H1 (cell line): ENCODE results near the gene FAS. TPM values are rescaled to one million over a fixed set of nuclear protein-coding genes. Genes with fewer than 3 reads are reported as not detected.

Experiments used
- CTCF ChIA-PET: fragments of 300-600 bp; sonication (Branson Sonifier 250); formaldehyde crosslinking; loops from one replicate; lab custom pipeline; 2021; ENCODE audit not compliant: partially characterized antibody; lab: Charles Lee
- POLR2A ChIA-PET: fragments of 300-600 bp; sonication (Branson Sonifier 250); formaldehyde crosslinking; loops from one replicate; lab custom pipeline; 2021; ENCODE audit warnings: inconsistent platforms; ENCODE audit not compliant: partially characterized antibody; lab: Charles Lee
- DNase-seq, 2 experiments: peaks; one replicate each; pipeline versions ENCODE4 v3.0.0 to v3.0.0-alpha.2; 2010 to 2022; ENCODE audit warnings: low spot score in 2 of 2, low read depth in 1 of 2, mixed read lengths in 1 of 2
- FAIRE-seq: peaks from 2 replicates; lab custom pipeline; 2011; peaks lifted over from hg19 to GRCh38; lab: Jason Lieb, UNC
- H2AFZ ChIP-seq: 2 replicates; pipeline ENCODE4 v1.8.1; 2012; ENCODE audit warnings: low read length, inconsistent platforms
- H2AK5ac ChIP-seq: 2 replicates; pipeline ENCODE4 v1.6.1; 2013; ENCODE audit warnings: low read depth, low read length
- H2BK120ac ChIP-seq: replicated peaks from 2 replicates; pipeline ENCODE3; 2013; ENCODE audit warnings: low read depth, low read length, inconsistent platforms
- H2BK12ac ChIP-seq: 2 replicates; pipeline ENCODE4 v1.6.1; 2013; ENCODE audit warnings: low read depth, low read length
- H2BK15ac ChIP-seq: 2 replicates; pipeline ENCODE4 v1.6.1; 2013; ENCODE audit warnings: low read length
- H2BK20ac ChIP-seq: 2 replicates; pipeline ENCODE4 v1.6.1; 2013; ENCODE audit warnings: low read length
- H2BK5ac ChIP-seq: 2 replicates; pipeline ENCODE4 v1.6.1; 2013; ENCODE audit warnings: low read depth, low read length
- H3K14ac ChIP-seq: 2 replicates; pipeline ENCODE4 v1.6.1; 2013; ENCODE audit warnings: inconsistent platforms; ENCODE audit not compliant: insufficient read length
- H3K18ac ChIP-seq: 2 replicates; pipeline ENCODE4 v1.6.1; 2013; ENCODE audit warnings: low read length; ENCODE audit errors: extremely low read depth
- H3K23ac ChIP-seq: 2 replicates; pipeline ENCODE4 v1.6.1; 2013; ENCODE audit warnings: inconsistent platforms; ENCODE audit not compliant: insufficient read length
- H3K23me2 ChIP-seq: 2 replicates; pipeline ENCODE4 v1.6.1; 2013; ENCODE audit warnings: low read depth, low read length
- H3K27ac ChIP-seq: 2 replicates; pipeline ENCODE4 v1.6.1; 2011; ENCODE audit warnings: low read depth, low read length, inconsistent platforms
- H3K27me3 ChIP-seq, 4 experiments: replicated peaks in 1 of 4; 1 replicate in 1 of 4; 2 replicates in 3 of 4; pipeline versions ENCODE4 v1.6.1 to v1.8.1; 2011 to 2013; ENCODE audit warnings: low read length in 3 of 4, mild to moderate bottlenecking in 3 of 4, inconsistent platforms in 2 of 4, mixed read lengths in 2 of 4, moderate library complexity in 1 of 4; ENCODE audit not compliant: control insufficient read depth in 3 of 4, insufficient read depth in 3 of 4; ENCODE audit errors: extremely low read depth in 1 of 4
- H3K36me3 ChIP-seq, 4 experiments: 2 replicates each; pipeline versions ENCODE4 v1.6.1 to v1.8.1; 2011 to 2013; ENCODE audit warnings: mild to moderate bottlenecking in 4 of 4, low read length in 3 of 4, moderate library complexity in 2 of 4, control low read depth in 1 of 4, inconsistent platforms in 1 of 4; ENCODE audit not compliant: insufficient read depth in 4 of 4, control insufficient read depth in 2 of 4
- H3K4ac ChIP-seq: replicated peaks from 2 replicates; pipeline ENCODE3; 2013; ENCODE audit warnings: low read length, low read depth, mixed read lengths, inconsistent platforms; ENCODE audit not compliant: insufficient read length
- H3K4me1 ChIP-seq, 4 experiments: replicated peaks in 1 of 4; 1 replicate in 1 of 4; 2 replicates in 3 of 4; pipeline versions ENCODE4 v1.6.1 to v1.8.1; 2011 to 2013; ENCODE audit warnings: low read length in 3 of 4, inconsistent platforms in 2 of 4, mixed read lengths in 1 of 4; ENCODE audit not compliant: insufficient read depth in 4 of 4, control insufficient read depth in 3 of 4
- H3K4me2 ChIP-seq, 2 experiments: 2 replicates each; pipeline versions ENCODE4 v1.6.1 to v1.8.1; 2011 to 2013; ENCODE audit warnings: low read depth in 2 of 2, low read length in 2 of 2, control low read depth in 1 of 2, inconsistent platforms in 1 of 2, mild to moderate bottlenecking in 1 of 2; ENCODE audit not compliant: insufficient read depth in 1 of 2
- H3K4me3 ChIP-seq, 4 experiments: fragments of 200-600, 300-600 bp in 1 of 4; sonication (generic), shearing (Covaris generic), sonication (Bioruptor Twin) in 1 of 4; 2 replicates each; pipeline versions ENCODE4 v1.5.1 to v1.8.1; 2011 to 2016; ENCODE audit warnings: low read length in 4 of 4, low read depth in 3 of 4, control low read depth in 2 of 4, inconsistent platforms in 2 of 4, mild to moderate bottlenecking in 2 of 4, mixed read lengths in 1 of 4, moderate library complexity in 1 of 4; ENCODE audit not compliant: insufficient read depth in 2 of 4; ENCODE audit errors: extremely low read depth in 1 of 4
- H3K56ac ChIP-seq: replicated peaks from 2 replicates; pipeline ENCODE3; 2013; ENCODE audit warnings: low read depth, mild to moderate bottlenecking, mixed read lengths, low read length, inconsistent platforms; ENCODE audit not compliant: insufficient read length
- H3K79me1 ChIP-seq: 2 replicates; pipeline ENCODE4 v1.6.1; 2013; ENCODE audit warnings: low read depth, low read length, control low read depth
- H3K79me2 ChIP-seq, 2 experiments: 2 replicates each; pipeline versions ENCODE4 v1.6.1 to v1.8.1; 2012 to 2013; ENCODE audit warnings: low read length in 2 of 2, mild to moderate bottlenecking in 2 of 2, inconsistent platforms in 1 of 2; ENCODE audit not compliant: insufficient read depth in 2 of 2, control insufficient read depth in 1 of 2
- H3K9ac ChIP-seq, 4 experiments: replicated peaks in 1 of 4; 1 replicate in 1 of 4; 2 replicates in 3 of 4; pipeline versions ENCODE4 v1.6.1 to v1.8.1; 2011 to 2013; ENCODE audit warnings: low read depth in 3 of 4, low read length in 3 of 4, control low read depth in 2 of 4, mild to moderate bottlenecking in 2 of 4, moderate library complexity in 2 of 4, inconsistent platforms in 1 of 4; ENCODE audit errors: extremely low read depth in 1 of 4
- H3K9me3 ChIP-seq, 2 experiments: 2 replicates each; pipeline versions ENCODE4 v1.6.1 to v1.8.1; 2012 to 2013; ENCODE audit warnings: mild to moderate bottlenecking in 2 of 2, moderate library complexity in 2 of 2, control low read depth in 1 of 2, inconsistent platforms in 1 of 2, low read depth in 1 of 2, low read length in 1 of 2, mixed read lengths in 1 of 2; ENCODE audit not compliant: insufficient read depth in 2 of 2
- H4K20me1 ChIP-seq, 2 experiments: replicated peaks in 1 of 2; 2 replicates each; pipeline versions ENCODE3 to v1.8.1; 2011 to 2013; ENCODE audit warnings: inconsistent platforms in 2 of 2, low read length in 2 of 2, mild to moderate bottlenecking in 1 of 2; ENCODE audit not compliant: insufficient read depth in 2 of 2, control insufficient read depth in 1 of 2
- H4K5ac ChIP-seq: 2 replicates; pipeline ENCODE4 v1.6.1; 2013; ENCODE audit warnings: low read length, low read depth, mixed read lengths, inconsistent platforms; ENCODE audit not compliant: insufficient read length
- H4K8ac ChIP-seq: 2 replicates; pipeline ENCODE4 v1.8.0; 2013; ENCODE audit warnings: mild to moderate bottlenecking, moderate library complexity, low read length, inconsistent platforms; ENCODE audit not compliant: insufficient read depth; ENCODE audit errors: extremely low read depth
- H4K91ac ChIP-seq: replicated peaks from 2 replicates; pipeline ENCODE3; 2013; ENCODE audit warnings: low read length, mixed read lengths, inconsistent platforms; ENCODE audit not compliant: insufficient read length
- RFX5 ChIP-seq: IDR thresholded peaks from 2 replicates; pipeline ENCODE4 v1.6.1; 2011; ENCODE audit warnings: low read depth, low read length, improper control_type of control experiment, borderline replicate concordance
- SP1 ChIP-seq: IDR thresholded peaks from 2 replicates; pipeline ENCODE4 v1.6.1; 2011; ENCODE audit warnings: low read depth, low read length
- WGBS, 2 experiments: shearing (Covaris generic) in 1 of 2; methylation state at CpG; one replicate each; pipeline versions ENCODE4 v1.1.6 to v1.1.7; 2013 to 2015; ENCODE audit warnings: low lambda C conversion rate in 2 of 2, mixed read lengths in 2 of 2, inconsistent platforms in 1 of 2, low coverage in 1 of 2, missing lambda C conversion rate in 1 of 2; ENCODE audit not compliant: insufficient replicate concordance in 2 of 2, insufficient coverage in 1 of 2, insufficient read length in 1 of 2; ENCODE audit errors: extremely low coverage in 1 of 2, missing lambda C conversion rate in 1 of 2; 5-methylcytosine and 5-hydroxymethylcytosine counted together
- polyA plus RNA-seq, 7 experiments: library from polyadenylated mRNA; depleted of rRNA in 3 of 7; stranded (reverse) in 5 of 7; unstranded in 2 of 7; fragments of >200 nt in 5 of 7; fragments of 200-250 nt in 2 of 7; gene quantifications; 1 replicate in 5 of 7; 2 replicates in 1 of 7; 4 replicates in 1 of 7; pipeline versions ENCODE4 v1.2.1 to v1.2.3, GENCODE V29; 2011 to 2013; ENCODE audit warnings: missing spikeins in 2 of 7, mixed read lengths in 2 of 7
- total RNA-seq: library from RNA; stranded (reverse); fragmentation: NEBNext Ultra II Directional; extraction: Animal tissue kit (Norgen Biotek cat#: 25700); gene quantifications from 2 replicates; pipeline ENCODE4 v1.2.1, GENCODE V29; 2021

FAS gene
- total and polyA plus RNA-seq, 2 of the 8 experiments (the other 6 are each of a cell fraction or from before 2014, with no cell fraction given), result 4.0 to 6.7 TPM

GRCh38 chr10:89043052-89043451 is 52.5 kb downstream of the FAS start:
- H3K27me3 ChIP-seq, result no peaks in the 10 kb centered on the region
- no peak overlapping the region for H3K4me2 ChIP-seq
- no peak overlapping the region for H3K18ac ChIP-seq
- H3K56ac ChIP-seq, result no peak overlapping the region
- H2BK15ac ChIP-seq, result no peak overlapping the region
- H3K23ac ChIP-seq, result no peak overlapping the region
- H3K36me3 ChIP-seq, result no peaks in the 10 kb centered on the region
- FAIRE-seq (no peak), DNase-seq (no peak)
- no peak overlapping the region for H2BK20ac ChIP-seq
- no peaks in the 10 kb centered on the region for H3K79me1 ChIP-seq
- no peak overlapping the region for H2BK12ac ChIP-seq
- no peak overlapping the region for H4K91ac ChIP-seq
- 77% methylated on average over 4 of the region's 4 CpGs; no CpG with 5 or more reads in 1 of the 2 experiments for WGBS, 2 experiments
- no peak overlapping the region for H3K4me3 ChIP-seq
- no peak overlapping the region for H2AFZ ChIP-seq
- no peaks in the 10 kb centered on the region for H3K4me1 ChIP-seq
- no peak overlapping the region for H3K14ac ChIP-seq
- no peak overlapping the region for H3K4ac ChIP-seq
- H3K23me2 ChIP-seq, result no peaks in the 10 kb centered on the region
- H3K27ac ChIP-seq, result no peak overlapping the region
- H3K9ac ChIP-seq, result no peak overlapping the region
- no peak overlapping the region for H4K5ac ChIP-seq
- H4K20me1 ChIP-seq, result no peaks in the 10 kb centered on the region
- H2BK5ac ChIP-seq, result no peak overlapping the region
- no peak overlapping the region for H2BK120ac ChIP-seq
- H3K79me2 ChIP-seq, result no peaks in the 10 kb centered on the region
- no peak overlapping the region for H4K8ac ChIP-seq
- TF ChIP-seq RFX5, result no peak
- no peak for TF ChIP-seq SP1
- CTCF ChIA-PET, result interaction anchor here (0.5 to 4.2 kb wide), 6 partner anchors 12 to 174 kb away, joined by 3 to 30 read pairs (median 3); no protein-coding TSS in a partner anchor
- H3K9me3 ChIP-seq, result no peaks in the 10 kb centered on the region
- no peak overlapping the region for H2AK5ac ChIP-seq
- POLR2A ChIA-PET, result interaction anchor here (1.0 kb wide), 1 partner anchor 44 kb away, joined by 3 read pairs; no protein-coding TSS in a partner anchor
